GM18951 (cell line): Measurements from ENCODE around the gene ANKFN1.
"Not testable (repeated sequence)": the region's sequence is repeated elsewhere in the genome, so short reads cannot be mapped to it uniquely, and the experiment has no call there.

ENCODE experiments used
- POLR2A ChIP-seq: IDR thresholded peaks from 4 replicates; pipeline ENCODE4 v1.6.1; 2011; ENCODE audit warnings: mild to moderate bottlenecking; ENCODE audit not compliant: insufficient read length, insufficient read depth; ENCODE audit errors: extremely low read depth
- in situ Hi-C: fragments of 300-500 bp; cut with MboI; formaldehyde crosslinking; loops from one replicate; pipeline ENCODE4 v1.12.0; 2022; ENCODE audit warnings: low sequenced_read_pairs, mixed read lengths, inconsistent platforms; ENCODE audit not compliant: unreplicated experiment

ANKFN1 gene

GRCh38 chr17:56244268-56244890, 91.1 kb downstream of the ANKFN1 start:
- in situ Hi-C loops, result no loop called here

GRCh38 chr17:56247816-56248215, 94.5 kb downstream of the ANKFN1 start:
- TF ChIP-seq POLR2A, result no peak
- in situ Hi-C loops, result no loop called here

More at GRCh38 chr17:56244268-56244890, 91.1 kb downstream of the ANKFN1 start:
- TF ChIP-seq POLR2A, result no peak

- TF ChIP-seq POLR2A, result no peak
- in situ Hi-C loops, result no loop called here
These were observed 103.8 kb downstream of the ANKFN1 start for GRCh38 chr17:56257075-56257474.

- in situ Hi-C loops, result no loop called here
- TF ChIP-seq POLR2A, result no peak
These were observed 107.2 kb downstream of the ANKFN1 start for GRCh38 chr17:56260376-56261002.

- no peak for TF ChIP-seq POLR2A
- in situ Hi-C loops, result no loop called here
These were observed 109.5 kb downstream of the ANKFN1 start for GRCh38 chr17:56262803-56263202.

GRCh38 chr17:56269556-56270389, 116.5 kb downstream of the ANKFN1 start:
- TF ChIP-seq POLR2A, result no peak
- in situ Hi-C loops, result no loop called here

GRCh38 chr17:56274491-56274890, 121.2 kb downstream of the ANKFN1 start:
- no peak for TF ChIP-seq POLR2A
- in situ Hi-C loops, result no loop called here

GRCh38 chr17:56284482-56284881, 131.2 kb downstream of the ANKFN1 start:
- TF ChIP-seq POLR2A, result no peak
- in situ Hi-C loops, result no loop called here

GRCh38 chr17:56288786-56289185, 135.5 kb downstream of the ANKFN1 start:
- in situ Hi-C loops, result not testable (repeated sequence)

- in situ Hi-C loops, result no loop called here
- no peak for TF ChIP-seq POLR2A
These were observed 136.0 kb downstream of the ANKFN1 start for GRCh38 chr17:56289321-56289720.

- in situ Hi-C loops, result no loop called here
- no peak for TF ChIP-seq POLR2A
These were observed 137.0 kb downstream of the ANKFN1 start for GRCh38 chr17:56290101-56290801.

- no peak for TF ChIP-seq POLR2A
- in situ Hi-C loops, result no loop called here
These were observed 137.5 kb downstream of the ANKFN1 start for GRCh38 chr17:56290802-56291118.

- TF ChIP-seq POLR2A, result no peak
- in situ Hi-C loops, result no loop called here
These were observed 138.0 kb downstream of the ANKFN1 start for GRCh38 chr17:56291226-56291805.
